Ascending aorta (tissue), 2 donors: Measurements from ENCODE around the gene CITED4. TPM values are rescaled to one million over a fixed set of nuclear protein-coding genes. Genes with fewer than 3 reads are reported as not detected.

Source experiments
- DNase-seq, 2 donors: peaks; one replicate each; pipeline ENCODE4 v3.0.0-alpha.2; 2019; ENCODE audit warnings: low spot score in 2 of 2
- H3K27ac ChIP-seq, 2 donors: fragments of 200-600 bp; sonication (generic); one replicate each; pipeline ENCODE4 v1.5.1; 2016 to 2017; ENCODE audit warnings: mild to moderate bottlenecking in 1 of 2
- H3K27me3 ChIP-seq: fragments of 200-600 bp; sonication (generic); one replicate; pipeline ENCODE4 v1.5.1; 2017
- H3K36me3 ChIP-seq, 2 donors: fragments of 200-600 bp; sonication (generic); one replicate each; pipeline ENCODE4 v1.5.1; 2016
- H3K4me1 ChIP-seq, 2 donors: fragments of 200-600 bp; sonication (generic); one replicate each; pipeline ENCODE4 v1.5.1; 2016 to 2017; ENCODE audit warnings: mild to moderate bottlenecking in 1 of 2
- H3K4me3 ChIP-seq, 2 donors: fragments of 200-600 bp; sonication (generic); one replicate each; pipeline ENCODE4 v1.5.1; 2016 to 2017; ENCODE audit warnings: mild to moderate bottlenecking in 1 of 2
- H3K9me3 ChIP-seq, 2 donors: fragments of 200-600 bp; sonication (generic); one replicate each; pipeline ENCODE4 v1.5.1; 2016
- CTCF ChIP-seq, 3 experiments: fragments of 200-600 bp in 2 of 3; fragments of 450-650 bp in 1 of 3; sonication (generic) in 2 of 3; IDR thresholded peaks; one replicate each; pipeline ENCODE4 v1.5.1; 2016 to 2019; ENCODE audit warnings: antibody characterized with exemption in 3 of 3, mild to moderate bottlenecking in 1 of 3, moderate library complexity in 1 of 3
- intact Hi-C: fragments of 100-400 bp; cut with DNase I; formaldehyde crosslinking; loops from one replicate; pipeline ENCODE4 v1.15.1; 2023
- total RNA-seq: library from RNA; depleted of rRNA; stranded (reverse); fragments of >200 nt; gene quantifications from one replicate; pipeline ENCODE4 v1.1.0, GENCODE V29; 2016

The CITED4 gene
- total RNA-seq, 1 donor from 2014 or later = 47.6 TPM

GRCh38 chr1:40876891-40877290, 14.7 kb upstream of the CITED4 start:
- H3K27me3 ChIP-seq = no peaks in the 10 kb centered on the region
- TF ChIP-seq CTCF (IDR thresholded peaks at IDR 0.05) = no peak
- H3K27ac ChIP-seq = peak overlapping the region; percentile 83 to 84
- no peak overlapping the region for H3K4me3 ChIP-seq
- intact Hi-C loops = loop anchor here (5.0 kb wide), 1 partner anchor 65 kb away; no protein-coding TSS in a partner anchor
- H3K36me3 ChIP-seq = no peaks in the 10 kb centered on the region
- H3K4me1 ChIP-seq = peaks cover 0 to 24% of the 10 kb centered on the region in 2 donors
- no peak for DNase-seq
- H3K9me3 ChIP-seq = peaks cover 0 to 9% of the 10 kb centered on the region in 2 donors

- no peaks in the 10 kb centered on the region for H3K36me3 ChIP-seq
- DNase-seq = no peak
- peak overlapping the region; percentile 83 to 84 for H3K27ac ChIP-seq
- no peak for TF ChIP-seq CTCF (IDR thresholded peaks at IDR 0.05)
- peaks cover 0 to 9% of the 10 kb centered on the region in 2 donors for H3K9me3 ChIP-seq
- H3K4me1 ChIP-seq = peaks cover 0 to 24% of the 10 kb centered on the region in 2 donors
- no peaks in the 10 kb centered on the region for H3K27me3 ChIP-seq
- H3K4me3 ChIP-seq = no peak overlapping the region
- intact Hi-C loops = loop anchor here (5.0 kb wide), 1 partner anchor 66 kb away; no protein-coding TSS in a partner anchor
These were observed 14.2 kb upstream of the CITED4 start for GRCh38 chr1:40876436-40876761.

GRCh38 chr1:40873863-40874472, 11.8 kb upstream of the CITED4 start:
- Histone ChIP-seq H3K36me3 (no peaks in the 10 kb centered on the region), H3K4me3 (no peak overlapping the region), H3K9me3 (peaks cover 4 to 9% of the 10 kb centered on the region in 2 donors), H3K4me1 (peaks cover 0 to 24% of the 10 kb centered on the region in 2 donors), H3K27me3 (no peaks in the 10 kb centered on the region), H3K27ac (no peak overlapping the region)
- DNase-seq = no peak
- intact Hi-C loops = no loop called here
- TF ChIP-seq CTCF (IDR thresholded peaks at IDR 0.05) = no peak

- intact Hi-C loops = no loop called here
- Histone ChIP-seq H3K36me3 (no peaks in the 10 kb centered on the region), H3K9me3 (peaks cover 4 to 9% of the 10 kb centered on the region in 2 donors), H3K27me3 (no peaks in the 10 kb centered on the region), H3K27ac (no peak overlapping the region), H3K4me1 (peaks cover 0 to 10% of the 10 kb centered on the region in 2 donors), H3K4me3 (no peak overlapping the region)
- TF ChIP-seq CTCF (IDR thresholded peaks at IDR 0.05) = no peak
- no peak for DNase-seq
These were observed 10.1 kb upstream of the CITED4 start for GRCh38 chr1:40872276-40872675.

GRCh38 chr1:40870135-40870728, 8.1 kb upstream of the CITED4 start:
- Histone ChIP-seq H3K36me3 (no peaks in the 10 kb centered on the region), H3K4me1 (peaks cover 0 to 7% of the 10 kb centered on the region in 2 donors), H3K4me3 (no peak overlapping the region), H3K9me3 (peaks cover 0 to 4% of the 10 kb centered on the region in 2 donors), H3K27ac (no peak overlapping the region), H3K27me3 (no peaks in the 10 kb centered on the region)
- DNase-seq = no peak
- no peak for TF ChIP-seq CTCF (IDR thresholded peaks at IDR 0.05)
- intact Hi-C loops = no loop called here
